Measurements from ENCODE around the gene PIK3R6.

The PIK3R6 gene

DNA sequence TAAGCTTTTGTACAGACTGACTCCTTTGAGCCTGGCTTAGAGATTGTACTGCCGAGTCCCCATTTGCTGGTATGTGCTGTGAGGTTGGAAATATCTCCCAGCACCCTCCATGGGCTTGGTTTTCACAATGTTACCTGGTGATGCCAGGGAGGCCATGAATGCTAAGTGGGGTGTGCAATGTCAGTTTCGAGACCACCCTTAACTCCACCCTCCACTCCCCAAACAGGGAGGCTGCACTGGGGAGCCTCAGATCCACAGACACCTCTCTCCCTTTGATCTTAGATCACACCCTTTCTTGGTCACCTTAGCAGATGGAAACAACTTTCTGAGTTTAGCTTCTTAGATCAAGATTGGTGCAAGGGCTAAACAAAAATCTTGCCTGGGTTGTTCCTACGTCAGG lies 28.6 kb upstream of the PIK3R6 start:
- Histone ChIP-seq H3K27me3 (ENCODE audit: insufficient read depth, poor library complexity, severe bottlenecking) (no peaks in the 10 kb centered on the region), H3K4me3 (replicated peaks; ENCODE audit: insufficient read depth, low read length) (no peak overlapping the region), H3K27ac (replicated peaks) (no peak overlapping the region)
- TF ChIP-seq, protein P1, sequence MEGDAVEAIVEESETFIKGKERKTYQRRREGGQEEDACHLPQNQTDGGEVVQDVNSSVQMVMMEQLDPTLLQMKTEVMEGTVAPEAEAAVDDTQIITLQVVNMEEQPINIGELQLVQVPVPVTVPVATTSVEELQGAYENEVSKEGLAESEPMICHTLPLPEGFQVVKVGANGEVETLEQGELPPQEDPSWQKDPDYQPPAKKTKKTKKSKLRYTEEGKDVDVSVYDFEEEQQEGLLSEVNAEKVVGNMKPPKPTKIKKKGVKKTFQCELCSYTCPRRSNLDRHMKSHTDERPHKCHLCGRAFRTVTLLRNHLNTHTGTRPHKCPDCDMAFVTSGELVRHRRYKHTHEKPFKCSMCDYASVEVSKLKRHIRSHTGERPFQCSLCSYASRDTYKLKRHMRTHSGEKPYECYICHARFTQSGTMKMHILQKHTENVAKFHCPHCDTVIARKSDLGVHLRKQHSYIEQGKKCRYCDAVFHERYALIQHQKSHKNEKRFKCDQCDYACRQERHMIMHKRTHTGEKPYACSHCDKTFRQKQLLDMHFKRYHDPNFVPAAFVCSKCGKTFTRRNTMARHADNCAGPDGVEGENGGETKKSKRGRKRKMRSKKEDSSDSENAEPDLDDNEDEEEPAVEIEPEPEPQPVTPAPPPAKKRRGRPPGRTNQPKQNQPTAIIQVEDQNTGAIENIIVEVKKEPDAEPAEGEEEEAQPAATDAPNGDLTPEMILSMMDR (IDR thresholded peaks at IDR 0.05; ENCODE audit: insufficient read depth, low read length) = no peak
- TF ChIP-seq GABPA (IDR thresholded peaks at IDR 0.05; ENCODE audit: low read depth) (no peak), POLR2AphosphoS5 (IDR thresholded peaks at IDR 0.05; ENCODE audit: low read depth) (no peak), SPI1 (IDR thresholded peaks at IDR 0.05; ENCODE audit: borderline replicate concordance, low read depth) (no peak)
- TF ChIP-seq, protein P2, sequence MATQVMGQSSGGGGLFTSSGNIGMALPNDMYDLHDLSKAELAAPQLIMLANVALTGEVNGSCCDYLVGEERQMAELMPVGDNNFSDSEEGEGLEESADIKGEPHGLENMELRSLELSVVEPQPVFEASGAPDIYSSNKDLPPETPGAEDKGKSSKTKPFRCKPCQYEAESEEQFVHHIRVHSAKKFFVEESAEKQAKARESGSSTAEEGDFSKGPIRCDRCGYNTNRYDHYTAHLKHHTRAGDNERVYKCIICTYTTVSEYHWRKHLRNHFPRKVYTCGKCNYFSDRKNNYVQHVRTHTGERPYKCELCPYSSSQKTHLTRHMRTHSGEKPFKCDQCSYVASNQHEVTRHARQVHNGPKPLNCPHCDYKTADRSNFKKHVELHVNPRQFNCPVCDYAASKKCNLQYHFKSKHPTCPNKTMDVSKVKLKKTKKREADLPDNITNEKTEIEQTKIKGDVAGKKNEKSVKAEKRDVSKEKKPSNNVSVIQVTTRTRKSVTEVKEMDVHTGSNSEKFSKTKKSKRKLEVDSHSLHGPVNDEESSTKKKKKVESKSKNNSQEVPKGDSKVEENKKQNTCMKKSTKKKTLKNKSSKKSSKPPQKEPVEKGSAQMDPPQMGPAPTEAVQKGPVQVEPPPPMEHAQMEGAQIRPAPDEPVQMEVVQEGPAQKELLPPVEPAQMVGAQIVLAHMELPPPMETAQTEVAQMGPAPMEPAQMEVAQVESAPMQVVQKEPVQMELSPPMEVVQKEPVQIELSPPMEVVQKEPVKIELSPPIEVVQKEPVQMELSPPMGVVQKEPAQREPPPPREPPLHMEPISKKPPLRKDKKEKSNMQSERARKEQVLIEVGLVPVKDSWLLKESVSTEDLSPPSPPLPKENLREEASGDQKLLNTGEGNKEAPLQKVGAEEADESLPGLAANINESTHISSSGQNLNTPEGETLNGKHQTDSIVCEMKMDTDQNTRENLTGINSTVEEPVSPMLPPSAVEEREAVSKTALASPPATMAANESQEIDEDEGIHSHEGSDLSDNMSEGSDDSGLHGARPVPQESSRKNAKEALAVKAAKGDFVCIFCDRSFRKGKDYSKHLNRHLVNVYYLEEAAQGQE (IDR thresholded peaks at IDR 0.05; ENCODE audit: insufficient replicate concordance, low read depth) = no peak
- no peak for DNase-seq (ENCODE audit: low read depth in 1 of 2, low spot score in 1 of 2)

DNA sequence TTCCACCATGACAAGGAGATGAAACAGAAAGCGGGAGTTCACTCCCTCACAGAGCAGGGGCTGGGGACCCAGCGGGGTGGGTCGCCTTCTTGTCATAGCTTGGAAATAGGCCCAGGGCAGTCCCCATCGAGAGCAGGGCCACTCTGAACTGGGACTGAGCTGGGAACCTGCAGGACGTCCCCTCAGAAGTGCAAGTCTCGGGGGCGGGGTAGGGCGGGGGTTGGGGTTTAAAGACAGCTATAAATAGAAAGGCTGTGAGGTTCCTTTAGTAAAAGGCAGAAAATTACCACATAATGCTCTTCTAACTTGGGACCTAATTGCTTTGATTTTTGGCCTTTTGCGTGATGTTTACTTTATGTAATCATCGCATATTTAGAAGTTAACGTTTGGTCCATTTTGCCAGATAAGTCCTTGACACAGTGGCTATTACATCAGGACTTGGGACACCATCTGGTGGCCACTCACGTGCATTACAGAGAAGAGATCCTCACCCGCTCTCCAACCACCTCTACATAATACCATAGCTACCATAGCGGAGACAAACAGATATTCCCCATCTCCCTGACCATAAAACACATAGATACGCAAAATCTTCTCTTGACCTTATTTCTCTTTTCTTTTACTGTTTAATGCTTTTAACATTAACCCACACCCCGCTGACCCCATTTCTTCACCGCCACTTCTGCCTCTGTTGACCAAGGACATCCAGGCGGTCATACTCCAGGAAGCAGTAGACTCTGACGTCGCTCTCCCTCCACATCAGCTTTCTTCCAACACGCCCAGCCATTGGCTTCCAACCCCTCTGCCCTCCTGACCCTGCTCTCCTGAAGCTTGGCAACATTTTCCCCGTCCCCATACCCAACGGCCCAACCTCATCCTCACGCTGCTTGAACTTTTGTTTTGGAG lies 27.5 kb upstream of the PIK3R6 start:
- Histone ChIP-seq H3K27ac (replicated peaks) (no peak overlapping the region), H3K4me3 (replicated peaks; ENCODE audit: insufficient read depth, low read length) (no peak overlapping the region), H3K27me3 (ENCODE audit: insufficient read depth, poor library complexity, severe bottlenecking) (no peaks in the 10 kb centered on the region)
- TF ChIP-seq SPI1 (IDR thresholded peaks at IDR 0.05; ENCODE audit: borderline replicate concordance, low read depth) (no peak), POLR2AphosphoS5 (IDR thresholded peaks at IDR 0.05; ENCODE audit: low read depth) (no peak), GABPA (IDR thresholded peaks at IDR 0.05; ENCODE audit: low read depth) (no peak)
- TF ChIP-seq, protein P2 (IDR thresholded peaks at IDR 0.05; ENCODE audit: insufficient replicate concordance, low read depth) = no peak
- TF ChIP-seq, protein P1 (IDR thresholded peaks at IDR 0.05; ENCODE audit: insufficient read depth, low read length) = peak; percentile 5
- peak in 1 of 2 experiments; percentile 45 for DNase-seq (ENCODE audit: low read depth in 1 of 2, low spot score in 1 of 2)

DNA sequence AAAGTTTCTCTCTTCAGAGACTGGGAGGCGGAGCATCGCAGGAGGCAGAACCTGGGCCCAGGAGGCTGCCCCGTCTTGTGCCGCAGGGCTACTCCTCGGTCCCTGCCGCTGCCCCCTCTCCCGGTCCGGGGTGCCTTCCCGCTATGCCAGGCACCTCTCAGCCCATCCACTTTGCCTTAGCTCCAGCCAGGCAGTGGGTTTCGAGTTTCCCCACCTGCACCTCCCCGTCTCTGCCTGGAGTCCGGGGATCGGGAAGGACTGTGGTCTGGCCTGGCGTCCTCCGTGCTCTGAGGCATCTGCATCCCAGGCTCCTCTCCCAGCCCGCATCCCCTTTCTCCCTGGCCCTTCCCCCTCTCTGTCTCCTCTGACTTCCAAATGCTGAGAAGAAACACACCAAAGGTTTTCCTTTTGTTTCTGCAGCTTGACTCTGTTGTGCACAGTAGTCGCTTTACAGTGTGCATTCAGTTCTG lies 26.8 kb upstream of the PIK3R6 start:
- Histone ChIP-seq H3K4me3 (replicated peaks; ENCODE audit: insufficient read depth, low read length) (no peak overlapping the region), H3K27ac (replicated peaks) (no peak overlapping the region), H3K27me3 (ENCODE audit: insufficient read depth, poor library complexity, severe bottlenecking) (no peaks in the 10 kb centered on the region)
- no peak for DNase-seq (ENCODE audit: low read depth in 1 of 2, low spot score in 1 of 2)
- TF ChIP-seq GABPA (IDR thresholded peaks at IDR 0.05; ENCODE audit: low read depth) = no peak
- TF ChIP-seq SPI1 (IDR thresholded peaks at IDR 0.05; ENCODE audit: borderline replicate concordance, low read depth) = no peak
- TF ChIP-seq POLR2AphosphoS5 (IDR thresholded peaks at IDR 0.05; ENCODE audit: low read depth) = no peak
- TF ChIP-seq, protein P2 (IDR thresholded peaks at IDR 0.05; ENCODE audit: insufficient replicate concordance, low read depth) = no peak
- TF ChIP-seq, protein P1 (IDR thresholded peaks at IDR 0.05; ENCODE audit: insufficient read depth, low read length) = no peak

Measured in HL-60 (cell line).